ENCODE measurements around the gene FRMD4A.

FRMD4A gene

GRCh38 chr10:14181567-14181936 lies 149.2 kb downstream of the FRMD4A start:
- no peak for DNase-seq

GRCh38 chr10:14180911-14181566 lies 149.7 kb downstream of the FRMD4A start:
- no peak for DNase-seq

DNA sequence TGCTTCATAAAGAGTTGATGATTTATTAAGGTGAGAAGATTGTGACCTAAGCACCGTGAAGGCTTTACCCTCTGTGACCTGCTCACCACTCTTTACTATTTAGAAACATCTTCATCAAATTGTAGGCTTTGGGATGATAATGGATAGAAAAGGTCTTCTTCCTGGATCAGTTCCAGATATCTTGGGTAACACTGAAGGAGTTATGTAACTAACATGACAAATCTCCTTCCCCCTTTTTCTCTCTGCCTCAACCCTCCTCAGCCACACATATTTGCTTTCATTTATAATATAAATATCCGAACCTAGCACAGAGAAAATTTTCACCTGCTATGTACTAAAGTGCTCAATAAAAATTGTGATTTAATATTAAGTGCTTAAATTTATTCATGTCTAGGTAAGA lies 151.5 kb downstream of the FRMD4A start:
- DNase-seq, result peak; percentile 3 to 55

- DNase-seq, result no peak
Measured at GRCh38 chr10:14173706-14174594, 156.8 kb downstream of the FRMD4A start.

DNA sequence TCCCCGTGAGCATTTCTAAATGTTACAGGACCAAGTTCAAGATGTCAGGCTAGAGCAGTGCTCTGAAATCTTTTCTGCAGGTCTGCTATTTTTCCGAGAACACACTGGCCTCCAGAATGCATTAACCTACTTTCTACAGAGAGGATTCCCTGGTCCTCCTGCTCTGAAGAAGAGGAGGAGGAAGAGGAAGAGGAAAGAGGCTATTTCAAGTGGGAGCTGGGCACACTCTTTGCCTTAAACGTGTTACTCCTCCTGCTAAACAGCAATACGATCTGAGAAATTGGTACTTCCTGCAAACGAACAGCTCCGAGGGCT lies 157.4 kb downstream of the FRMD4A start:
- no peak for DNase-seq

DNA sequence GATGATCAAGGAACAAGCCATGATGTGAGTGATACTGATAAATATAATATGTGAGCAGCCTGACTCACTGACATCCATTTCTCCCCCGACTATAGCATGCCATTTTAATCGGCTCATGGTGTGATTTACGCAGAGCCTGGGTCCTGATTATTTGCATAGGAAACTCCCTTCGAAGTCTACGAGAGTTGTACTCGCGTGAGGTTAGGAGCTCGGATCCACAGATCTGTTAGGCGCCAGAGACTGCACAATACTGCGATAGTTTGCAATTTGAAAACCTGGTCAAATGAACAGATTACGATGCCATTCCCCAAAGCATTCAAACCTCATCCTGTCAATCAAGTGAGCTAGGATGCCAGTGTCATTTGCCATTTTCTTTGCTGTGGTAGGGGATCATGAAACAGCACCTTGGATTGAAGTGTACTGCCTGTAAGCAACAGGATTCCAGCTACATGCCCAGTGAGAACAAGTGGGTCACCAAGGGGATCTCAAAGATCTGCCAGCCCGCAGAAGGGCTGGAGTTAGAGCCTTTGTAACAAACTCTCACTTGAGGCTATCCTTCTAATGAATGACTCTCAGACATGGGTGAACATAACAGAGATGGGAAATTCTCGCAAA lies 158.3 kb downstream of the FRMD4A start:
- no peak for DNase-seq

- no peak for DNase-seq
Measured at GRCh38 chr10:14171336-14171735, 159.4 kb downstream of the FRMD4A start.

DNA sequence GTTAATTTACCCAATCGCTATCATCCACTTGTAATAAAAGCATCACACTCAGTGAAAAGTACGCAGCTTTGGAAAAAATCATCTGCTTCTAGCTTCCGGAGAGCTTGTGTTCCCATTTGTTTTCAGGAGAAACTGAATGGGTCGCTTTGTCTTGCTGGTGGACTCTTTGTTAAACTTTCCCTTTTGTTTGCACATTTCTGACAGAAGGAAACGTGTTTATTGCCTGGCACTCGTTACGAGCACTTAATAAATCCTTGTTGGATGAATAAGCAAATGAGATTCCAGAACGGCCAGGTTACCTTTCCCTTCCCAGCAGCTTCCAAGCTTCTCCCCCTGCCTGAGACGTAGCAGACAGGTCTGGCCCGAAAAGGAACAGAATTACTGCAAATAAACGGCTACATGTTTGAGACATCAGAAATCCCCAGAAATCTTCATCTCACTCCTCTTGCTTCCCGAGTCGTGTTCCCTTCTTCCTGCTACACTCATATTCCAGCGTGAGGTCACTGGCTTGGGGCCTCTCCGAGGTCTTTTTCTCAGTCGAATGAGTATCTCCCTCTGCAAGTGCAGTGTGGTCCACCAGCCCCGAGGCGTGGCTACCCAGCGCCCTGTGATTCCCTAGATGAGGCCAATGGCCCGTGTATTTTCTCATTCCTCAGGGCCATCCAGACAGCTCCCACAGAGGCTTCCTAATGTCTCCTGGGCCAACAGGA lies 167.2 kb downstream of the FRMD4A start:
- DNase-seq, result no peak

DNA sequence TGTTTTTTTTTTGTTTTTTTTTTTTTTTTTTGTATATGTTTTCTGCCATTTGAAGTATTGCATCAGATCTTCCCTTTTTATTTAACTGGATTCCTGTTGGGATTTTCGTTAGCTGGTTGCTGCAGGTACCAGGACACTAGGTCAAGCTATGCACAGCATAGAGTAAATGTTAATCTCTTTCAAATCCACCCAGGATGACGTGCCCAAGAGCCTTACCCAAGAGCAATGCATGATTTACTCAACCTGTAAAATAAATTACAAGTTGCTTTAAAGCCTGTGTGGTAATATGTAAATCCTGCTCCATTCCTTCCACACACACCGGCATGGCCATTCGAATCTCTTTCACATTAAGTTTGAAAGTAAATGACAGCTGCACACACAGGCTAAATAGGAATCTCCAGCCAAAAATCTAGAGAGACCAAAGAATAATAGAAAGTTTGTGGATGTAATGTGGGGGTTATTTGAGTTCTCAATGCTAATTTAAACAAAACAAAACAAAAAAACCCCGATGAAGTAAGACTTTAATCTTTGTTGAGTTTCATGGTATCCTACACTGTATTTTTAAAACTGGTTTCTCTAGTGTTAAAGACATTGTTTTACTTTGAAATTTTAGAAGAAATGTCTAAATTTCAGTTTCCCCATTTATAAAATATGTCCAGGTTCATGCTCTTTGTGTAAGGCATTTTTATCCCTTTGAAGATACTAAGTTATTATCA lies 167.9 kb downstream of the FRMD4A start:
- DNase-seq, result no peak

- DNase-seq, result no peak
Measured at GRCh38 chr10:14162061-14162460, 168.7 kb downstream of the FRMD4A start.

DNA sequence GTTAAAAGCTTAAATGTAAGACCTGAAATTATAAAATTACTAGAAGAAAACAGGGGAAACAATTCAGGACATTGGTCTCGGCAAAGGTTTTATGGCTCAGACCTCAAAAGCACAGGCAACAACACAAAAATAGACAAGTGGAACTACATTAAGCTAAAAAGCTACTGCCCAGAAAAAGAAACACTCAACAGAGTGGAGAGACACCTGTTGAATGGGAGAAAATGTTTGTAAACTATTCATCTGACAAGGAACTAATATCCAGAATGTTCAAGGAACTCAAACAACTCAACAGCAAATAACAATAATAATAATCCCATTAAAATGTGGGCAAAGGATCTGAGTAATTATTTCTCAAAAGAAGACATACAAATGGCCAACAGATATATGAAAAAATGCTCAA lies 170.4 kb downstream of the FRMD4A start:
- no peak for DNase-seq

DNA sequence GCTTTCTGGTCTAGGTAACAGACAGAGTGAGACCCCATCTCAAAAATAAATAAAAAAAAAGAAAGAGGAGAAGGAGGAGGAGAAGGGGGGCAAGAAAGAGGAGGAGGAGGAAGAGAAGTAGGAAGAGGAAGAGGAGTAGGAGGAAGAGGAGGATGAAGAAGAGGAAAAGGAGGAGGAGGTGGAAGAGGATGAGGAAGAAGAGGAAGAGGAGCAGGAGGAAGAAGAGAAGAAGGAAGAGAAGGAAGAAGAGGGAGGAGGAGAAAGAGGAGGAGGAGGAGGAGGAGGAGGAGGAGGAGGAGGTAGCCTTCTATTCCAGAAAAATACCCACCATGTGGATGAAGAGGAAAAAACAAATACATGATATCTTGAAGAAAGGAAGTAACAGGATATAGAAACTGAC lies 172.1 kb downstream of the FRMD4A start:
- no peak for DNase-seq

GRCh38 chr10:14156104-14156503 lies 174.6 kb downstream of the FRMD4A start:
- no peak for DNase-seq

GRCh38 chr10:14153570-14154055 lies 177.1 kb downstream of the FRMD4A start:
- DNase-seq, result no peak

GRCh38 chr10:14151571-14151970 lies 179.2 kb downstream of the FRMD4A start:
- DNase-seq, result no peak

DNA sequence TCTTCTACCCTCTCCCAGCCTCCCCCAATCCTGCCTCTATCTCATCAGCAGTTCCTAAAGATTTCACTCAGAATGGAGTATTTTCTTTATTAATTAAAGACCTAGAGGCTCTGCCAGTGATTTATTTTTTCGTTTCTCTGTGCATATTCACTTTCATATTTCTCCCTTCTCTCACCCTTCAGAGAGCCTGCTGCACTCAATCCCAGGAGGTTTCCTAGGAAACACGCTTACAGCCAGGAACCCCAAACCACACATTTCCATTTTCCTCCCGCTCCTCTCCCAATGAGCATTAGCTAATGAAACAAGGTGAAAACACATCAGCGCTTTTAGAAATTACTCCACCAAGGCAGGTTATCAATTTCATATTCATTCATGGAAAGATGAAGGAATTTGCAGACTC lies 180.2 kb downstream of the FRMD4A start:
- DNase-seq, result no peak

- no peak for DNase-seq
Measured at GRCh38 chr10:14146501-14146900, 184.2 kb downstream of the FRMD4A start.

GRCh38 chr10:14146025-14146424 lies 184.7 kb downstream of the FRMD4A start:
- no peak for DNase-seq

DNA sequence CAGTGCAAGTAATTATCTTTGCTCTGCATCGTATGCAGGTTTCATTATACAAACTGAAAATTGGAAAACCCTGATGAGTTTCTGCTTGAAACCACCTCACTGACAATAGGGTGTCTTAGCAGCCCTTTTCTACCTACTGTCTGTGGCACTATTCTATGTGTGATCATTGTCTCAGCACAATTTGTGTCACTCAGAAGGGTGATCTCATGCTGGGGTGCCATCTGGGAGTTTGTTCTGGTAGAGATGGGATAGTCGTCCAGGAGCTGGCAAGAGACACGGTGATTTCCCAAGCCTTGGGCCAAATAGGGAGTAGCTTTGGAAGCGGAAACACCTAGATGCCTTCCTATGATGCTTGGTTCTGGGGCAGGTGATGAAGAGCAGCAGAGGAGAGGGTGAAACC lies 186.3 kb downstream of the FRMD4A start:
- no peak for DNase-seq

- DNase-seq, result no peak
Measured at GRCh38 chr10:14142606-14143250, 188.0 kb downstream of the FRMD4A start.

- no peak for DNase-seq
Measured at GRCh38 chr10:14141283-14141682, 189.4 kb downstream of the FRMD4A start.

- DNase-seq, result no peak
Measured at GRCh38 chr10:14137391-14137790, 193.3 kb downstream of the FRMD4A start.
